Measurements from ENCODE around the gene PHRF1.

The PHRF1 gene

GRCh38 chr11:579830-580601, 3.7 kb downstream of the PHRF1 start:
- H3K36me3 ChIP-seq (ENCODE audit: insufficient read depth, low read length) = peaks cover 27% of the 10 kb centered on the region
- H3K9me3 ChIP-seq (ENCODE audit: low read length) = no peaks in the 10 kb centered on the region
- no peaks in the 10 kb centered on the region for H3K27me3 ChIP-seq (ENCODE audit: insufficient read depth, low read length)
- H2AFZ ChIP-seq (ENCODE audit: low read depth, low read length) = no peak overlapping the region
- H3K4me1 ChIP-seq (ENCODE audit: insufficient read depth, low read length) = peaks cover 28% of the 10 kb centered on the region
- no peak overlapping the region for H3K4me3 ChIP-seq (ENCODE audit: low read length)

- no peak overlapping the region for H3K4me3 ChIP-seq (ENCODE audit: low read length)
- no peaks in the 10 kb centered on the region for H3K9me3 ChIP-seq (ENCODE audit: low read length)
- H3K36me3 ChIP-seq (ENCODE audit: insufficient read depth, low read length) = peaks cover 30% of the 10 kb centered on the region
- H3K4me1 ChIP-seq (ENCODE audit: insufficient read depth, low read length) = peaks cover 22% of the 10 kb centered on the region
- no peak overlapping the region for H2AFZ ChIP-seq (ENCODE audit: low read depth, low read length)
- H3K27me3 ChIP-seq (ENCODE audit: insufficient read depth, low read length) = no peaks in the 10 kb centered on the region
These were observed 5.1 kb downstream of the PHRF1 start for GRCh38 chr11:581342-581741.

- Histone ChIP-seq H3K4me1 (ENCODE audit: insufficient read depth, low read length) (peaks cover 22% of the 10 kb centered on the region), H3K27me3 (ENCODE audit: insufficient read depth, low read length) (no peaks in the 10 kb centered on the region), H3K4me3 (ENCODE audit: low read length) (no peak overlapping the region), H3K9me3 (ENCODE audit: low read length) (no peaks in the 10 kb centered on the region), H3K36me3 (ENCODE audit: insufficient read depth, low read length) (peaks cover 34% of the 10 kb centered on the region), H2AFZ (ENCODE audit: low read depth, low read length) (no peak overlapping the region)
These were observed 5.5 kb downstream of the PHRF1 start for GRCh38 chr11:581752-582151.

- Histone ChIP-seq H3K9me3 (ENCODE audit: low read length) (no peaks in the 10 kb centered on the region), H2AFZ (ENCODE audit: low read depth, low read length) (no peak overlapping the region), H3K27me3 (ENCODE audit: insufficient read depth, low read length) (no peaks in the 10 kb centered on the region), H3K4me1 (ENCODE audit: insufficient read depth, low read length) (peaks cover 5% of the 10 kb centered on the region), H3K36me3 (ENCODE audit: insufficient read depth, low read length) (peaks cover 49% of the 10 kb centered on the region), H3K4me3 (ENCODE audit: low read length) (no peak overlapping the region)
These were observed 8.0 kb downstream of the PHRF1 start for GRCh38 chr11:584287-584686.

- Histone ChIP-seq H3K4me3 (ENCODE audit: low read length) (no peak overlapping the region), H3K36me3 (ENCODE audit: insufficient read depth, low read length) (peaks cover 66% of the 10 kb centered on the region), H3K4me1 (ENCODE audit: insufficient read depth, low read length) (no peaks in the 10 kb centered on the region), H3K27me3 (ENCODE audit: insufficient read depth, low read length) (no peaks in the 10 kb centered on the region), H3K9me3 (ENCODE audit: low read length) (no peaks in the 10 kb centered on the region), H2AFZ (ENCODE audit: low read depth, low read length) (no peak overlapping the region)
These were observed 10.4 kb downstream of the PHRF1 start for GRCh38 chr11:586376-587316.

GRCh38 chr11:587546-587945, 11.3 kb downstream of the PHRF1 start:
- no peaks in the 10 kb centered on the region for H3K9me3 ChIP-seq (ENCODE audit: low read length)
- no peaks in the 10 kb centered on the region for H3K4me1 ChIP-seq (ENCODE audit: insufficient read depth, low read length)
- no peak overlapping the region for H3K4me3 ChIP-seq (ENCODE audit: low read length)
- H2AFZ ChIP-seq (ENCODE audit: low read depth, low read length) = no peak overlapping the region
- no peaks in the 10 kb centered on the region for H3K27me3 ChIP-seq (ENCODE audit: insufficient read depth, low read length)
- peaks cover 67% of the 10 kb centered on the region for H3K36me3 ChIP-seq (ENCODE audit: insufficient read depth, low read length)

DNA sequence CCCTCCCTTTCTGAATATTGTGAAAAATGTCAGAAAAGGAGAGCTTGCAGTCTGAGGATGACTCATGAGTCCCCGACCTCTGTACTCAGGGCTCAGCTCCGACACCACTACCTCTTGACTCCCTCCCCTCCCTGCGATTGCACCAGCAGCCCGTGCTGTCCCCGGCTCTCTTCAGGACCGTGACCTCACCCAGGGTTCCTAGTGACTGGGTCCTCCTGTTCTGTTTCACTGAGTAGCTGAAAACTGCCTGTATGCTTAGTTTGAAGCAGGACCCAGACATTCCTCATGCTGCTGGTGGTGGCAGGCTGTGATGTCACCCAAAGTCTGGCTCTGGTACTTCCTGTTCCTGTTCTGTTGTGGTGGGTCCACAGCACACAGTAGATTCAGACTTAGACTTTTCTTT, 11.7 kb downstream of the PHRF1 start:
- H3K36me3 ChIP-seq (ENCODE audit: insufficient read depth, low read length) = peaks cover 72% of the 10 kb centered on the region

GRCh38 chr11:589798-590197, 13.5 kb downstream of the PHRF1 start:
- H2AFZ ChIP-seq (ENCODE audit: low read depth, low read length) = no peak overlapping the region
- H3K9me3 ChIP-seq (ENCODE audit: low read length) = no peaks in the 10 kb centered on the region
- H3K27me3 ChIP-seq (ENCODE audit: insufficient read depth, low read length) = no peaks in the 10 kb centered on the region
- H3K4me1 ChIP-seq (ENCODE audit: insufficient read depth, low read length) = no peaks in the 10 kb centered on the region
- H3K36me3 ChIP-seq (ENCODE audit: insufficient read depth, low read length) = peaks cover 74% of the 10 kb centered on the region
- no peak overlapping the region for H3K4me3 ChIP-seq (ENCODE audit: low read length)

More for the DNA sequence above, 11.7 kb downstream of the PHRF1 start:
- Histone ChIP-seq H2AFZ (ENCODE audit: low read depth, low read length) (no peak overlapping the region), H3K27me3 (ENCODE audit: insufficient read depth, low read length) (no peaks in the 10 kb centered on the region), H3K9me3 (ENCODE audit: low read length) (no peaks in the 10 kb centered on the region), H3K4me1 (ENCODE audit: insufficient read depth, low read length) (no peaks in the 10 kb centered on the region), H3K4me3 (ENCODE audit: low read length) (no peak overlapping the region)

DNA sequence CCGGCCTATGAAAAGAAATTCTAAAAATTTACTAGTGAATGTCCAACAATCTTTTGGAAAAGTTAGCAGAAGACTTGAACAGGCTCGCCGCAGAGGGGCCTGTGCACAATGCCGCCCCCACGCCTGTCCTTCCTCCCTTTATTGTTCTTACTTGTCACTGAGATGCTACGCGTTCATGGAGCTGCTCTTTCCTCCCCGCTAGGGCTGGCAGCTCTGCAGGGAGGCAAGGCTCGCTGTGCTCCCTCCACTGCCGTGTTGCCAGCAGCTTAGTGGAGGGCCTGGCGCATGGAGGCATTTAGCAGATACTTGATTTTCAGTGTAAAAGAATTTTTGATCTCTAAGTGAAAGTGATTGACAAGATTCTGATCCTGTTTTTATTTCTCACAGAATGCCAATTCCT, 14.7 kb downstream of the PHRF1 start:
- Histone ChIP-seq H3K9me3 (ENCODE audit: low read length) (no peaks in the 10 kb centered on the region), H2AFZ (ENCODE audit: low read depth, low read length) (no peak overlapping the region), H3K27me3 (ENCODE audit: insufficient read depth, low read length) (no peaks in the 10 kb centered on the region), H3K4me1 (ENCODE audit: insufficient read depth, low read length) (no peaks in the 10 kb centered on the region), H3K36me3 (ENCODE audit: insufficient read depth, low read length) (peaks cover 84% of the 10 kb centered on the region), H3K4me3 (ENCODE audit: low read length) (no peak overlapping the region)

DNA sequence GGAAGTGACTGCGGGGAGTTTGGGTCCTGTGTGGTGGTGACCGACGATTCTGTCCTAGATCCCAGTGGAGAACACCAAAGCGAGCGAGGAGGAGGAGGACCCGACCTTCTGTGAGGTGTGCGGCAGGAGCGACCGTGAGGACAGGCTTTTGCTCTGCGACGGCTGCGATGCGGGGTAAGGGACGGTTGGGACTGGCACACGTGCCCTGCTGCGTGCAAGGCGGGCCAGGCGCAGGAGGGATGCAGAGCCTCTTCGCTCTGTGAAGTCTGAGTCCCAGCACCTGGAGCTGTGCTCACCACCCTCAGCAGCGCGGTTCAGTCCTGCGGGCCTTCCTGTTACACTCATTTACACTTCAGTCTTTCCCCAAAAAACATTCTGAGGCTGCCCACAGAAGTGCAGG, 16.2 kb downstream of the PHRF1 start:
- H3K27me3 ChIP-seq (ENCODE audit: insufficient read depth, low read length) = no peaks in the 10 kb centered on the region
- no peaks in the 10 kb centered on the region for H3K9me3 ChIP-seq (ENCODE audit: low read length)
- no peaks in the 10 kb centered on the region for H3K4me1 ChIP-seq (ENCODE audit: insufficient read depth, low read length)
- no peak overlapping the region for H3K4me3 ChIP-seq (ENCODE audit: low read length)
- no peak overlapping the region for H2AFZ ChIP-seq (ENCODE audit: low read depth, low read length)
- peaks cover 83% of the 10 kb centered on the region for H3K36me3 ChIP-seq (ENCODE audit: insufficient read depth, low read length)

- Histone ChIP-seq H3K4me3 (ENCODE audit: low read length) (no peak overlapping the region), H3K4me1 (ENCODE audit: insufficient read depth, low read length) (no peaks in the 10 kb centered on the region), H3K27me3 (ENCODE audit: insufficient read depth, low read length) (no peaks in the 10 kb centered on the region), H3K9me3 (ENCODE audit: low read length) (no peaks in the 10 kb centered on the region), H3K36me3 (ENCODE audit: insufficient read depth, low read length) (peaks cover 82% of the 10 kb centered on the region), H2AFZ (ENCODE audit: low read depth, low read length) (no peak overlapping the region)
These were observed 16.6 kb downstream of the PHRF1 start for GRCh38 chr11:592918-593317.

GRCh38 chr11:593347-593746, 17.1 kb downstream of the PHRF1 start:
- no peaks in the 10 kb centered on the region for H3K4me1 ChIP-seq (ENCODE audit: insufficient read depth, low read length)
- H2AFZ ChIP-seq (ENCODE audit: low read depth, low read length) = no peak overlapping the region
- no peaks in the 10 kb centered on the region for H3K9me3 ChIP-seq (ENCODE audit: low read length)
- H3K4me3 ChIP-seq (ENCODE audit: low read length) = no peak overlapping the region
- no peaks in the 10 kb centered on the region for H3K27me3 ChIP-seq (ENCODE audit: insufficient read depth, low read length)
- H3K36me3 ChIP-seq (ENCODE audit: insufficient read depth, low read length) = peaks cover 83% of the 10 kb centered on the region

GRCh38 chr11:595400-595799, 19.1 kb downstream of the PHRF1 start:
- Histone ChIP-seq H2AFZ (ENCODE audit: low read depth, low read length) (no peak overlapping the region), H3K27me3 (ENCODE audit: insufficient read depth, low read length) (no peaks in the 10 kb centered on the region), H3K4me1 (ENCODE audit: insufficient read depth, low read length) (no peaks in the 10 kb centered on the region), H3K36me3 (ENCODE audit: insufficient read depth, low read length) (peaks cover 85% of the 10 kb centered on the region), H3K4me3 (ENCODE audit: low read length) (no peak overlapping the region), H3K9me3 (ENCODE audit: low read length) (no peaks in the 10 kb centered on the region)

Data from neuron (in vitro differentiated cells).